ENCODE results near the gene LCE5A.
"Not testable (repeated sequence)": the region's sequence is repeated elsewhere in the genome, so short reads cannot be mapped to it uniquely, and the experiment has no call there.

LCE5A gene

GRCh38 chr1:152510503-152510902, at the start of gene LCE5A:
TSS of gene LCE5A (plus strand) at chr1:152510803. CDS start at chr1:152511535, 732 bp downstream.
- DNase-seq: no peak

GRCh38 chr1:152461544-152461943, 49.1 kb upstream of the LCE5A start:
- peak in 1 of 2 donors; percentile 50 for DNase-seq

GRCh38 chr1:152462636-152463035, 48.0 kb upstream of the LCE5A start:
- DNase-seq: no peak

GRCh38 chr1:152466217-152466616, 44.4 kb upstream of the LCE5A start:
- DNase-seq: no peak

GRCh38 chr1:152473887-152474537, 36.6 kb upstream of the LCE5A start:
- no peak for DNase-seq

- DNase-seq: no peak
Observed at GRCh38 chr1:152479792-152480595, 30.6 kb upstream of the LCE5A start.

GRCh38 chr1:152481869-152482664, 28.5 kb upstream of the LCE5A start:
- no peak for DNase-seq

- no peak for DNase-seq
Observed at GRCh38 chr1:152486400-152487006, 24.1 kb upstream of the LCE5A start.

- no peak for DNase-seq
Observed at GRCh38 chr1:152487871-152488270, 22.7 kb upstream of the LCE5A start.

GRCh38 chr1:152491537-152491936, 19.1 kb upstream of the LCE5A start:
- not testable (repeated sequence) for DNase-seq

GRCh38 chr1:152495066-152495675, 15.4 kb upstream of the LCE5A start:
- no peak for DNase-seq

GRCh38 chr1:152497273-152497672, 13.3 kb upstream of the LCE5A start:
- no peak for DNase-seq

- DNase-seq: no peak
Observed at GRCh38 chr1:152501704-152502103, 8.9 kb upstream of the LCE5A start.

- no peak for DNase-seq
Observed at GRCh38 chr1:152502496-152503180, 8.0 kb upstream of the LCE5A start.

GRCh38 chr1:152505083-152505482, 5.5 kb upstream of the LCE5A start:
- no peak for DNase-seq

GRCh38 chr1:152506899-152507498, 3.6 kb upstream of the LCE5A start:
- no peak for DNase-seq

GRCh38 chr1:152511596-152511995, 993 bp downstream of the LCE5A start:
- DNase-seq: no peak

- DNase-seq: no peak
Observed at GRCh38 chr1:152513081-152513480, 2.5 kb downstream of the LCE5A start.

- no peak for DNase-seq
Observed at GRCh38 chr1:152514715-152515433, 4.3 kb downstream of the LCE5A start.

GRCh38 chr1:152515434-152515783, 4.8 kb downstream of the LCE5A start:
- no peak for DNase-seq

- DNase-seq: no peak
Observed at GRCh38 chr1:152516082-152516481, 5.5 kb downstream of the LCE5A start.
